ENCODE results near the gene QRICH1. TPM values are rescaled to one million over a fixed set of nuclear protein-coding genes. Genes with fewer than 3 reads are reported as not detected.

Gene QRICH1
- polyA plus RNA-seq, 1 of the 3 experiments (the other 2 are of a cell fraction), result 58.5 TPM

- Histone ChIP-seq H3K36me3 (replicated peaks in 1 of 2; ENCODE audit: control insufficient read depth in 1 of 2, insufficient read depth in 2 of 2, low read length in 1 of 2) (peaks cover 11 to 27% of the 10 kb centered on the region in 2 experiments), H3K4me2 (peak overlapping the region; percentile 100), H2AFZ (ENCODE audit: low read depth) (no peak overlapping the region), H3K4me3 (ENCODE audit: low read depth in 2 of 2, low read length in 1 of 2) (no peak overlapping the region), H3F3A (replicated peaks; ENCODE audit: insufficient read depth) (no peaks in the 10 kb centered on the region), H4K20me1 (ENCODE audit: insufficient read depth) (no peaks in the 10 kb centered on the region), H3K27me3 (ENCODE audit: insufficient read depth) (no peaks in the 10 kb centered on the region), H3K9me2 (no peaks in the 10 kb centered on the region), H3K27ac (ENCODE audit: low read depth in 2 of 2, low read length in 1 of 2) (no peak overlapping the region), H3K9me3 (no peaks in the 10 kb centered on the region), H3K4me1 (ENCODE audit: control insufficient read depth in 1 of 2, insufficient read depth in 2 of 2, low read depth in 1 of 2, low read length in 1 of 2) (peaks cover 0 to 18% of the 10 kb centered on the region in 2 experiments; a peak in 1 of 4 replicates), H3K9ac (0 out of 2 replicates have a peak overlapping the region, but pooled peaks have one; percentile 75), H3K79me2 (ENCODE audit: insufficient read depth) (peaks cover 37% of the 10 kb centered on the region)
- no peak for TF ChIP-seq RCOR1 (IDR thresholded peaks at IDR 0.05; ENCODE audit: low read length)
- no peak for TF ChIP-seq ELF1 (IDR thresholded peaks at IDR 0.05)
- TF ChIP-seq FOXJ3 (CRISPR knock-in tag; IDR thresholded peaks at IDR 0.05), result no peak
- no peak for TF ChIP-seq CTCF (IDR thresholded peaks at IDR 0.05)
- no peak for TF ChIP-seq NRF1 (IDR thresholded peaks at IDR 0.05; ENCODE audit: low read depth, low read length)
- no peak for TF ChIP-seq USF2 (IDR thresholded peaks at IDR 0.05; ENCODE audit: borderline replicate concordance, low read depth, low read length)
- TF ChIP-seq SIN3A (IDR thresholded peaks at IDR 0.05; ENCODE audit: borderline replicate concordance, low read depth, low read length), result no peak
- no peak for TF ChIP-seq TEAD4 (IDR thresholded peaks at IDR 0.05; ENCODE audit: borderline replicate concordance, insufficient read depth)
- ChIA-PET CTCF (interaction anchor here (0.9 to 5.4 kb wide), 6 partner anchors 11 to 319 kb away, joined by 3 to 26 read pairs (median 6); partner anchors contain the start of genes KLHDC8B, NDUFAF3 and USP19), POLR2A (no interaction called here)
- 93% methylated on average over 11 of the region's 12 CpGs for WGBS (ENCODE audit: low lambda C conversion rate)
- DNase-seq, result no peak
These were observed 37.2 kb upstream of the QRICH1 start for GRCh38 chr3:49131040-49131439.

- H3K36me3 ChIP-seq (replicated peaks in 1 of 2; ENCODE audit: control insufficient read depth in 1 of 2, insufficient read depth in 2 of 2, low read length in 1 of 2), result peaks cover 19 to 66% of the 10 kb centered on the region in 2 experiments
- peaks cover 12% of the 10 kb centered on the region; the same call in 1 of the 2 replicates for H3K79me2 ChIP-seq (ENCODE audit: insufficient read depth)
- H3K4me1 ChIP-seq (ENCODE audit: control insufficient read depth in 1 of 2, insufficient read depth in 2 of 2, low read depth in 1 of 2, low read length in 1 of 2), result peaks cover 0 to 6% of the 10 kb centered on the region in 2 experiments; a peak in 1 of 4 replicates
- CTCF ChIA-PET, result no interaction called here
- WGBS (ENCODE audit: low lambda C conversion rate), result 77% methylated on average over 8 of the region's 14 CpGs
- POLR2A ChIA-PET, result no interaction called here
- no peak for DNase-seq
- peaks cover 26% of the 10 kb centered on the region for H3F3A ChIP-seq (replicated peaks; ENCODE audit: insufficient read depth)
- no peak overlapping the region for H3K27ac ChIP-seq (ENCODE audit: low read depth in 2 of 2, low read length in 1 of 2)
- no peaks in the 10 kb centered on the region for H4K20me1 ChIP-seq (ENCODE audit: insufficient read depth)
- TF ChIP-seq NFIC (IDR thresholded peaks at IDR 0.05; ENCODE audit: borderline replicate concordance) (no peak), RAD21 (IDR thresholded peaks at IDR 0.05; ENCODE audit: low read length) (peak; percentile 14; the same call in 1 of the 2 replicates), SIN3A (IDR thresholded peaks at IDR 0.05; ENCODE audit: borderline replicate concordance, low read depth, low read length) (no peak), TAF1 (IDR thresholded peaks at IDR 0.05; ENCODE audit: borderline replicate concordance, low read depth, low read length) (no peak), CTCF (IDR thresholded peaks at IDR 0.05) (peak; percentile 25), TEAD4 (IDR thresholded peaks at IDR 0.05; ENCODE audit: borderline replicate concordance, insufficient read depth) (no peak), GABPA (IDR thresholded peaks at IDR 0.05; ENCODE audit: low read depth) (no peak), CHD2 (IDR thresholded peaks at IDR 0.05; ENCODE audit: low read length, partially characterized antibody) (no peak)
- no peak overlapping the region for H2AFZ ChIP-seq (ENCODE audit: low read depth)
- no peaks in the 10 kb centered on the region for H3K9me2 ChIP-seq
- no peak overlapping the region for H3K9ac ChIP-seq
- no peaks in the 10 kb centered on the region for H3K27me3 ChIP-seq (ENCODE audit: insufficient read depth)
- no peak overlapping the region for H3K4me3 ChIP-seq (ENCODE audit: low read depth in 2 of 2, low read length in 1 of 2)
- H3K4me2 ChIP-seq, result no peak overlapping the region
- H3K9me3 ChIP-seq, result no peaks in the 10 kb centered on the region
These were observed 31.3 kb upstream of the QRICH1 start for GRCh38 chr3:49124991-49125670.

Measured in SK-N-SH (cell line).